Activated naive CD8-positive, alpha-beta T cell treated with anti-CD3 and anti-CD28 coated beads, Interleukin-2, amount 10 ng/mL, durations not matched to agents 7 days and 5 days (primary cell): ENCODE measurements around the gene TRPC3. TPM values are rescaled to one million over a fixed set of nuclear protein-coding genes. Genes with fewer than 3 reads are reported as not detected.
A peak's percentile ranks its signal among the peaks of the same experiment; 100 is the strongest.

Experiments
- ATAC-seq: fragments of 150-1000 bp; cut with Tn5 transposase; one replicate; pipeline ENCODE4 v1.10.0; 2021; ENCODE audit warnings: low read depth, moderate library complexity
- POLR2A ChIA-PET: fragments of 350-600 bp; sonication (Branson Sonifier 250); formaldehyde crosslinking; loops from one replicate; lab custom pipeline; 2021; ENCODE audit warnings: antibody characterized with exemption; lab: Charles Lee
- DNase-seq: peaks from one replicate; pipeline ENCODE4 v3.0.0; 2021
- H3K27ac Mint-ChIP-seq: one replicate; pipeline ENCODE4 v1.8.0; 2022; ENCODE audit warnings: mild to moderate bottlenecking, mixed read lengths
- H3K27me3 Mint-ChIP-seq: one replicate; pipeline ENCODE4 v1.8.0; 2022; ENCODE audit warnings: mild to moderate bottlenecking, moderate library complexity, mixed read lengths
- H3K36me3 Mint-ChIP-seq: one replicate; pipeline ENCODE4 v1.8.0; 2021; ENCODE audit warnings: mild to moderate bottlenecking, mixed read lengths
- H3K4me1 Mint-ChIP-seq: one replicate; pipeline ENCODE4 v1.8.0; 2021; ENCODE audit warnings: mixed read lengths
- H3K4me3 Mint-ChIP-seq: one replicate; pipeline ENCODE4 v1.8.0; 2022; ENCODE audit warnings: mild to moderate bottlenecking, moderate library complexity, mixed read lengths
- H3K9me3 Mint-ChIP-seq: one replicate; pipeline ENCODE4 v1.8.0; 2021; ENCODE audit warnings: mixed read lengths
- total RNA-seq, 2 experiments: library from RNA; stranded (reverse); gene quantifications; one replicate each; pipeline ENCODE4 v1.2.3, GENCODE V29; 2021

Gene TRPC3
- total RNA-seq, 2 experiments from 2014 or later = 0.34 to 0.55 TPM

DNA sequence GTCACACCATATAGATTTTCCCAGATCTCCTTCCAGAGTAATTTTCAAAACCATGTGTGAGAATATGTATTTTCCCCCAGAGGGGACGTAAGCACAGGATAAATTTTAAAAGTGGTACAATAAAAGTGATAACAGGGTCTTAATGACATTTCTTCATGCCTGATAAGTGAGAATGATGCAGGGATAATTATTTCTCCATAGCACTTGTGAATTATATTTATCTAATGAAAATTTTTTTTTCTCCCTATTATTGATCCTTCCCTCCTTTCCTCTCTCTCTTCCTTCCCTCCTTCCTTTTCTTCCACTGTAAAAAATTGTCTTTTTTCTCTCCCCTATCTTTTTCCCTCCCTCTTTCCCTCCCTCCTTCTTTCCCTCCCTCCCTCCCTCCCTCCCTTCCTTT lies 17.0 kb upstream of the TRPC3 start:
- peaks cover 42% of the 10 kb centered on the region for H3K27me3 Mint-ChIP-seq
- no peak overlapping the region for H3K4me3 Mint-ChIP-seq
- H3K27ac Mint-ChIP-seq = no peak overlapping the region
- no peaks in the 10 kb centered on the region for H3K36me3 Mint-ChIP-seq
- no peak for DNase-seq
- POLR2A ChIA-PET = no interaction called here
- H3K4me1 Mint-ChIP-seq = no peaks in the 10 kb centered on the region
- ATAC-seq = no peak
- H3K9me3 Mint-ChIP-seq = no peaks in the 10 kb centered on the region

DNA sequence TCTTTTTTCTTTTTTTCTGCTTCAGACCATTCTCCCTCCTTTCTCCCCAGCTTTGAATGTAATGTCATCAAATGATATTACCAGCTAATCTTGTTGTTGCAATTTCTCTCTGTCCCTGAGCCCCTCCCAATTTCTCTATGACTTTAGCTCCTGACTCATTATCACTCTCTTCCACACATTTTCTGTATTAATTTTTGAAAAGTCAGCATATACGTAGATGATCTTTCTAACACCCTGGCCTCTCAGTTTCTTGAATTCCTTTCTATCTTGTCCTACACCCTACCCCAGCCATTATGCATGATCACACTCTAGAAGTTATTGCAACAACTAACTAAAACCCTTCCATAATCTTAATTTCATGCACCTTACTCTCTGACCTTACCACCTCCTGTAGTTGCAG lies 13.1 kb upstream of the TRPC3 start:
- Mint-ChIP-seq H3K27me3 (peaks cover 28% of the 10 kb centered on the region), H3K4me3 (no peak overlapping the region), H3K36me3 (no peaks in the 10 kb centered on the region), H3K4me1 (no peaks in the 10 kb centered on the region), H3K27ac (no peak overlapping the region), H3K9me3 (peaks cover 1% of the 10 kb centered on the region)
- ATAC-seq (no peak), DNase-seq (no peak)
- POLR2A ChIA-PET = no interaction called here

DNA sequence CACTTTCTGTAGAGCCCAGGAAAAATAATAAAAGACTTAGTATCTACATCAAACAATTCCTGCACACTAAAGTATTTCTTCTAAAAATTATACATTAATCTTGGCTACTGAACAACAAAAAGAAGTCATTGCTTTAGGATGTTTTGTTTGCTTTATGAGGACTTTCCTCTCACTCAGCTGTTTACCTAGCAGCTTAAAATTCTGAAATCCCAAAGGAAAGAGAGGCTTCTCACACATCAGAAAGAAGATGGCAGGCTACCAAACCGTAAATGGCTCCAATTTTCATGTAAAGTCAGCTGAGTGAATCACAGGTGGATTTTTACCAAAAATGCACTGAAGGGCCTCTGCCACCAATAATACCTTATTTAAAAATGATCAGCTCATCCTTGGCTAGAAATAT lies 9.0 kb upstream of the TRPC3 start:
- DNase-seq (no peak), ATAC-seq (no peak)
- H3K9me3 Mint-ChIP-seq = peaks cover 2% of the 10 kb centered on the region
- H3K4me3 Mint-ChIP-seq = no peak overlapping the region
- peaks cover 31% of the 10 kb centered on the region for H3K27me3 Mint-ChIP-seq
- H3K36me3 Mint-ChIP-seq = no peaks in the 10 kb centered on the region
- H3K4me1 Mint-ChIP-seq = no peaks in the 10 kb centered on the region
- POLR2A ChIA-PET = no interaction called here
- no peak overlapping the region for H3K27ac Mint-ChIP-seq

DNA sequence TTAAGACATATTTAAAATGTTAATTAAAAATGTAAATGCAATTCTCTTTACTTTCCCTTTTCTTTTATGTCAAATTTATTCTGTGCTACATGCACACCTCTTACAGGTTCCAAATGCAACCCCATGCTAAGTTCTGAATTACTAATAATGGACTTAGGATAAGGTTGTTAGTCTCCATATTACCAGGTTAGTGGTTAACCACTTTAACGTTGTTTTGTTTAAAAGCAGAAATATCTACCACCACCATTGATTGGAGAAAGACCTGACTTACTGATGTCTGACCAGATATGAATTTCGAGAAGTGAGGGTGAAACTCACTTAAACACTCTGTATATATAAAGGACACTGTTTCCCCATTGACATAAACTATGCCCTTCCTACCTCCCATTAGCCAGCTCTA lies 6.9 kb upstream of the TRPC3 start:
- Mint-ChIP-seq H3K4me3 (no peak overlapping the region), H3K36me3 (no peaks in the 10 kb centered on the region), H3K9me3 (peaks cover 2% of the 10 kb centered on the region)

DNA sequence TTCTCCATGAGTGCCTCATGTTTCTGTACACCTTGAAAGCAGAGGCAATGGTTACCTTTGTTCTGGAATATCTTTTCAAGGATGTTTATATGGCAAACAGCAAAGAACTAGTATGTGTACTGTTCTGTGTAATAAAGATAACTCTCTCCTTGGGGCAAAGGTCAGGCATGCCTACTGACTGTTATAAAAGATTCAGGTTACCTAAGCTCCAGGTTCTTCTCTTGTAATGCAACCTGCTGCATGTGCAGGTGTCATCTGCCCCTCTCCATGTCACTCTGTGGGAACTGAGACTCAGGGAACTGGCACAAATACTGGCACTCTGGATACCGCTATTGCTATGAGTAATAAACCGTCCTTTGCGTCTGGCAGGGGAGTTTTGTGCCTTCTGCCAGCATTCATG lies 5.4 kb upstream of the TRPC3 start:
- ATAC-seq = no peak
- Mint-ChIP-seq H3K9me3 (peaks cover 2% of the 10 kb centered on the region), H3K4me1 (peaks cover 10% of the 10 kb centered on the region), H3K27ac (no peak overlapping the region), H3K27me3 (peaks cover 48% of the 10 kb centered on the region), H3K4me3 (no peak overlapping the region), H3K36me3 (no peaks in the 10 kb centered on the region)
- no peak for DNase-seq
- POLR2A ChIA-PET = no interaction called here

More for the DNA sequence above, 6.9 kb upstream of the TRPC3 start:
- DNase-seq (no peak), ATAC-seq (no peak)
- POLR2A ChIA-PET = no interaction called here
- Mint-ChIP-seq H3K4me1 (peaks cover 4% of the 10 kb centered on the region), H3K27ac (no peak overlapping the region), H3K27me3 (peaks cover 39% of the 10 kb centered on the region)

DNA sequence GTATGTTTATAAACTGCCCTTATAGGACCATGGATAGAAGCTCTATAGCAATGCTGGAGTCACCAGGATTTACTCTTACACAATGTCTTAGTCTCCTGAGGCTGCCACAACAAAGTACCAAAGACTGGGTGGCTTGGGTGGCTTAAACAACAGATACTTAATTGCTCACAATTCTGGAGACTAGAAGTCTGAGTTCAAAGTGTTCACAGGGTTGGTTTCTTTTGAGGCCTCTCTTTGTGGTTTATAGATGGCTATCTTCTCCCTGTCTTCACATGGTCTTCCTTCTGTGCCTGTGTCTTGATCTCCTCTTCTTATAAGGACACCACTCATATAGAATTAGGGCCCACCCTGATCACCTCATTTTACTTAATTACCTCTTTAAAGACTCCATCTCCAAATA lies 2.0 kb upstream of the TRPC3 start:
- Mint-ChIP-seq H3K27ac (no peak overlapping the region), H3K36me3 (no peaks in the 10 kb centered on the region), H3K27me3 (peaks cover 49% of the 10 kb centered on the region), H3K4me3 (no peak overlapping the region), H3K9me3 (no peaks in the 10 kb centered on the region), H3K4me1 (peaks cover 20% of the 10 kb centered on the region)
- no peak for DNase-seq
- POLR2A ChIA-PET = no interaction called here
- no peak for ATAC-seq

DNA sequence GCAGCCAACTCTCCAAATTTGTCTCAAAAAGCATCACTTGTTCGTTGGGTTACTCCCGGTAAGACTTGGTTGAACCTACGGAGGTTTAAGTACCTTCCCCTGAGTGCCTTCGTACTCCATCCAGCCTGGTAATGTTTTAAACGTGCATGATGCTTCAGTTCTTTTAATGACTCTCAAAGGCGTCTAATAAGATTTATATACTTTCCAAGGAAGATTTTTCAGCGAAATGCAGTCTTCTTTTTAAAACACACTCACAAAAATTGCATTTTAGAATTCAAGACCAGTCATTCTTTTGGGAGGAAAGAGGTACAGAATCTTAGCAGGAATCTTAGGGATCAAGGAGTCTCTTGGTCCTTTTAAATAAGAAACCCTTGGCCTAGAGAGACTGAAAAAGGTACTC lies 430 bp upstream of the TRPC3 start:
- POLR2A ChIA-PET = no interaction called here
- H3K27me3 Mint-ChIP-seq = peaks cover 52% of the 10 kb centered on the region
- H3K4me3 Mint-ChIP-seq = peak overlapping the region; percentile 75
- ATAC-seq (no peak), DNase-seq (no peak)
- H3K9me3 Mint-ChIP-seq = no peaks in the 10 kb centered on the region
- no peak overlapping the region for H3K27ac Mint-ChIP-seq
- no peaks in the 10 kb centered on the region for H3K36me3 Mint-ChIP-seq
- H3K4me1 Mint-ChIP-seq = peaks cover 20% of the 10 kb centered on the region

DNA sequence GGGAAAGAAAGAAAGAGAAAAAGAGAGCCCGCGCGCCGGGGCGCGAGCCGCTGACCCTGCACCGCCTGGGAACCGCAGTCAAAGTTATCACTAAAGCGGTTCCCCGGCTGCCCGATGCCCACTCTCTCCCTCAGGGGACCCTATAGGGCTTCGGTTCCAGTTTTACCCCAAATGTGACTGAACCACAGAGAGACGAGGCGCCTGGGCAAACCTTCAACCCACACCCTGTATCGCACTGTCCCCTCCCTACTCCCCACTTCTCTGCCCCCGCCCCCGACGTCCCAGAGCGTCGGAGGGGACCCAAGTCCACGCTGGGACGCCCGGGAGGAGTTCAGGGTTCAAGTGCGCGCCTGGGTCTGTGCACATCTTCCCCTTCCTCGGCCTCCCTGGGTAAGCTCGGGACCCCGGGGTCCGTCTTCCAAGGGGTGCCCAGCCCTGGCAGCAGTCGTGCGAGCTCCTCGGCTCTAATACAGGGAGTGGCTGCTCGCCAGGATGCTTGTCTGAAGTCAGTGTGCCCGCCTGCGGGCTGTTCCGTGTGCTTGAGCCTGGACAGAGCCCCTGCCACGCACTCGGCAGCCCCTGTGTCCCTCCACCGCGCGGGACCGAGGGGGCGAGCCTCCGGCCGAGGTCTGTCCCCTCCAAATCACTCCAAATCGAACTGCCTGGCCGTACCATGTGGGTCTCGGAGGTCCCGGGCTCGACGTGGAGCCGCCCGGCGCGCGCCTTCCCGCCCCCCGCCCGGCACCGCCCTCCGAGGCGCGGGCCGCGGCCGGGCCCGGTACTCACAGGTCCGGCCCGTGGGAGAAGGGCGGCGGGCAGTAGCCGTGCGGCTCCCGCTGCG lies 960 bp downstream of the TRPC3 start:
- no peaks in the 10 kb centered on the region for H3K9me3 Mint-ChIP-seq
- H3K27ac Mint-ChIP-seq = no peak overlapping the region
- peak overlapping the region; percentile 86 for H3K4me3 Mint-ChIP-seq
- DNase-seq (peak; percentile 57), ATAC-seq (peak; percentile 51)
- POLR2A ChIA-PET = interaction anchor here (1.0 kb wide), 1 partner anchor 200 kb away, joined by 3 read pairs; no protein-coding TSS in a partner anchor
- H3K27me3 Mint-ChIP-seq = peaks cover 60% of the 10 kb centered on the region
- H3K4me1 Mint-ChIP-seq = peaks cover 20% of the 10 kb centered on the region
- no peaks in the 10 kb centered on the region for H3K36me3 Mint-ChIP-seq

DNA sequence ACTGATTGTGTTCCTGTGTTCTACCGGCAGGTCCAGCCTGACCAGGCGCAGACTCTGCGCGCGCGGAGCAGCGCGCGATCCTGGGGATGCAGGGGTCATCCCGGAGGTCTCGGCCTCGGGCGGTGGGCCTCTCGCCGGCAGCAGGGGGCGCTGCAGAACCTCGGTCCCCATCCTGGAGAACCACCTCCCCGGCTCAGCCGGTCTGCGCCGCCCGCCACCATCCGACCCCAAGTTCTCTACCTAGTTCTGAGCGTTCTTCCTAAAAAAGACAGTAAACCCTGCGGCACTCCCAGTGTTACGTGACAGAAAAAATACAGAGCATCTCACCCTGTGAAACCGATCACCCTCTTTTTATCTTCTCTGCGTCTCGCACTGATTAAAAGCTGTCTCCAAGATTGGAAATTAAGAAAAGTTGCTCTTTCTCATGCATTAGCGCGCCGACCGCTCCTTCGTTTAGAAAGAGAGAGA lies 1.6 kb downstream of the TRPC3 start:
- peak; percentile 79 for ATAC-seq
- DNase-seq = peak; percentile 91
- POLR2A ChIA-PET = interaction anchor here (1.0 kb wide), 1 partner anchor 201 kb away, joined by 3 read pairs; no protein-coding TSS in a partner anchor
- no peak overlapping the region for H3K27ac Mint-ChIP-seq
- H3K36me3 Mint-ChIP-seq = no peaks in the 10 kb centered on the region
- H3K4me3 Mint-ChIP-seq = peak overlapping the region; percentile 86
- H3K9me3 Mint-ChIP-seq = no peaks in the 10 kb centered on the region
- H3K27me3 Mint-ChIP-seq = peaks cover 65% of the 10 kb centered on the region
- H3K4me1 Mint-ChIP-seq = peaks cover 20% of the 10 kb centered on the region

DNA sequence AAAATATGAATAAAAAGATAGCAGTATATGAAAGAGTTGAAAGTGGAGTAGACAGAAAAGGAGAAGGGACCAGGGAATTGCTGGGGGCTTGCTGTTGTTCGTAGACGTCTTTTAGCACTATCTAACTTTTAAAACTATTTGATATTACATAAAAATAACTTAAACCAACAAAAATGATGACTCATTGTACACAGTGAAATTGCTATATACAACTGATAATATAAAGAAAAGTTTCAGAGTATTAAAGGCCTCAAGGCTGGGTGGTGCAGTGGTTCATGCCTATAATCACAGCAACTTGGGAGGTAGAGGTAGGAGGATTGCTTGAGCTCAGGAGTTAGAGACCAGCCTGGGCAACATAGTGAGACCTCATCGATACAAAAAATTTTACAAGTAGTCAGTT lies 5.2 kb downstream of the TRPC3 start:
- DNase-seq (no peak), ATAC-seq (no peak)
- Mint-ChIP-seq H3K9me3 (no peaks in the 10 kb centered on the region), H3K4me1 (peaks cover 6% of the 10 kb centered on the region), H3K4me3 (no peak overlapping the region), H3K36me3 (no peaks in the 10 kb centered on the region), H3K27me3 (peaks cover 59% of the 10 kb centered on the region), H3K27ac (no peak overlapping the region)
- POLR2A ChIA-PET = interaction anchor here (0.7 kb wide), 1 partner anchor 115 kb away, joined by 4 read pairs; no protein-coding TSS in a partner anchor

DNA sequence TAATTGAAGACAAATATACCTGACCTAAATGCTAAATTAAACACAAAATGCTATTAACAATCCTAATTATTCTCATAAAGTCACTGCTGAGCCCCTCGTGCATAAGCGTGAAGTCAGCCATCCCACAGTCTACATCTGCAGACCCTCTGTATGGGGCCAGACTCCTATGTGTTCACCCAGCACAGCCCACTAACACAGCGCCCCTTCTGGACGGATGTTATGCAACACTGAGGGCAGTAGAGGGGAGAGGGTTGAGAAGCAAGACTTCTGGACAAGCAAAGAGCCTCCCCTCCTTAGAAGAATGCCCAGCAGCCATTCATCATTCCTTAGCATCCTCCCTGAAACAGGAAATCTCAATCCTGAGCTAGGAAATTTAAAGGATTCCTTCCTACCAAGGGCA lies 7.9 kb downstream of the TRPC3 start:
- Mint-ChIP-seq H3K9me3 (no peaks in the 10 kb centered on the region), H3K27me3 (peaks cover 69% of the 10 kb centered on the region), H3K4me1 (peaks cover under 1% of the 10 kb centered on the region), H3K36me3 (no peaks in the 10 kb centered on the region), H3K4me3 (no peak overlapping the region), H3K27ac (no peak overlapping the region)
- POLR2A ChIA-PET = no interaction called here
- ATAC-seq (no peak), DNase-seq (no peak)

DNA sequence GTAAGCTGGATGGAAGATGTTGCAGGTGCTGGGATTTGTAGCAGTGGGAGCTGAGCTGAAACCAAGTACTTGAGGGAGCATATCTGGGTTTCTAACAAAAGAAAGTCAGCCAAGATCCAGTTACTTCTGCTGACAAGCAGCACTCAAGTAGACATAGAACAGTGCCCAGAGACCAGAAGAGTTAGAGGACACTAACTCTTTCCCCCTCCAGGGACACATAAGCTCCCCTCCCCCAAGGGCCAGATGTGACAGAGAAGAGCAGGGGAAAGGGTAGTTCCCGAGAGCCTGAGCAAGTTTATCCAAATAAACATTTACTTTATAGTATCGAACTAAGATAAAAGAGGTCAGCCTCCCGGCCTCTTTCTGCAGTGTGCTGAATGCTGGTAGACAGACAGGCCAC lies 12.2 kb downstream of the TRPC3 start:
- POLR2A ChIA-PET = no interaction called here
- ATAC-seq (no peak), DNase-seq (no peak)
- Mint-ChIP-seq H3K27ac (no peak overlapping the region), H3K36me3 (no peaks in the 10 kb centered on the region), H3K4me3 (no peak overlapping the region), H3K9me3 (no peaks in the 10 kb centered on the region), H3K27me3 (peaks cover 60% of the 10 kb centered on the region), H3K4me1 (peaks cover 4% of the 10 kb centered on the region)

DNA sequence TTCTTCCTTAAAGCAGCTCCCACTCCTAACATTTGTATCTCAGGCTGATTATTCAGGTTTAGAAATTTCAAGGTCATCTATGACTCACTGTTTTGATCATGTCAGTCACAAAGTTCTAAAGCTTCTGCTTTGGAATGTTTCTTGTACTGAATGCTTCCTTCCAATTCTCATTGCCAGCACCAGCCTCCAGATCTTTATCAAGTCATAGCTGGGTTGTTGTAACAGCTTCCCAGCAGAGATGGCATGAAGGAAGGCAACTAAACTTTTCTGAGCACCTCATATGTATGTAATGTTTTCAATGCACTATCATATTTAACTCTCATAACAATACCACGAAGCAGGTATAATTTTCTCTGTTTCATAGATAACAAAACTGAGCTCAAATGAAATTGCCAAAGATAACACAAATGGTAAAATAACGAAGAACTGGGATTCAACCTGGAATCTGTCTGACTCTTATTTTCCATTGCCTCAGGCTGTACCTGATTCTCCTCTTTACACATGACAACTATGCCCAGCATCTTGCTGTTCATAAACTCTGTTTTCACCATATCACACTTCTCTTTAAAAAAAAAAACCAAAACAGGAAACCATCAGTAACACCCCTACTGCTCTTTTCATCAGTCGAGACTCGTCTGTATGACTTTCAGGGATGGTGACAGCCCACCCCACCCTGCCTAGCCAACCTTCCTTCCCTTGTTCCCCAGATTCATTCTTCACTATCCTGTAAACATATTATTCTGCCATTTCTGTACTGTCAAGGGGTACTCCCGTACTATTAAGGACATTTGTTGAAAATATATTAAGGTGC lies 13.4 kb downstream of the TRPC3 start:
- H3K36me3 Mint-ChIP-seq = no peaks in the 10 kb centered on the region
- H3K4me3 Mint-ChIP-seq = no peak overlapping the region
- no peaks in the 10 kb centered on the region for H3K9me3 Mint-ChIP-seq
- peaks cover 4% of the 10 kb centered on the region for H3K4me1 Mint-ChIP-seq
- H3K27me3 Mint-ChIP-seq = peaks cover 70% of the 10 kb centered on the region
- DNase-seq = no peak
- H3K27ac Mint-ChIP-seq = no peak overlapping the region
- ATAC-seq = no peak
- POLR2A ChIA-PET = no interaction called here
